GM12878 (cell line): ENCODE measurements around the gene SLC4A5. TPM values are rescaled to one million over a fixed set of nuclear protein-coding genes. Genes with fewer than 3 reads are reported as not detected.

ENCODE experiments used
- ATAC-seq: fragments of 200-7000 bp; cut with Tn5 transposase; 3 replicates; pipeline ENCODE4 v1.9.1; 2020; ENCODE audit warnings: mild to moderate bottlenecking, moderate library complexity
- BruUV-seq: library from RNA; stranded (reverse); fragments of 400-500 nt; replicated peaks from 2 replicates; lab custom pipeline; 2021; lab: Mats Ljungman, UMichigan
- CTCF ChIA-PET: fragments of 300-600 bp; sonication (Branson Sonifier 250); formaldehyde crosslinking; extraction: SDS; loops from one replicate; lab custom pipeline; 2021; ENCODE audit warnings: inconsistent platforms; lab: Yijun Ruan, JAX
- POLR2A ChIA-PET: fragments of 350-600 bp; formaldehyde crosslinking; extraction: SDS; loops from one replicate; lab custom pipeline; 2021; ENCODE audit warnings: inconsistent platforms; lab: Charles Lee
- RAD21 ChIA-PET: fragments of 300-600 bp; sonication (Branson Sonifier 250); formaldehyde crosslinking; loops from one replicate; lab custom pipeline; 2023; ENCODE audit warnings: antibody characterized with exemption; ENCODE audit not compliant: unreplicated experiment; lab: Charles Lee
- SMC1A ChIA-PET: fragments of 300-600 bp; sonication (Branson Sonifier 250); formaldehyde crosslinking; loops from one replicate; lab custom pipeline; 2023; ENCODE audit not compliant: unreplicated experiment, uncharacterized antibody; lab: Charles Lee
- DNase-seq: peaks from one replicate; pipeline ENCODE4 v3.0.0-alpha.2; 2011; ENCODE audit warnings: low read depth, low spot score
- FAIRE-seq: peaks from 3 replicates; lab custom pipeline; 2011; peaks lifted over from hg19 to GRCh38; lab: Jason Lieb, UNC
- H2AFZ ChIP-seq: 2 replicates; pipeline ENCODE4 v1.6.0; 2011; ENCODE audit warnings: low read depth, low read length, control low read depth; ENCODE audit not compliant: control insufficient read depth
- H3K27ac ChIP-seq: 2 replicates; pipeline ENCODE4 v1.5.1; 2011; ENCODE audit warnings: control low read depth; ENCODE audit not compliant: control insufficient read depth, insufficient read depth
- H3K27me3 ChIP-seq, 2 experiments: replicated peaks in 1 of 2; 2 replicates each; pipeline versions ENCODE4 v1.6.0 to v1.6.1; 2011; ENCODE audit warnings: low read length in 1 of 2; ENCODE audit not compliant: control insufficient read depth in 2 of 2, insufficient read depth in 2 of 2
- H3K36me3 ChIP-seq, 2 experiments: 2 replicates each; pipeline ENCODE4 v1.5.1; 2011; ENCODE audit warnings: low read length in 1 of 2; ENCODE audit not compliant: control insufficient read depth in 2 of 2, insufficient read depth in 2 of 2
- H3K4me1 ChIP-seq: 2 replicates; pipeline ENCODE4 v1.6.1; 2011; ENCODE audit warnings: mild to moderate bottlenecking, low read length, moderate library complexity, mixed read lengths; ENCODE audit not compliant: control insufficient read depth, insufficient read depth
- H3K4me2 ChIP-seq: 2 replicates; pipeline ENCODE4 v1.6.0; 2011; ENCODE audit warnings: control low read depth; ENCODE audit not compliant: control insufficient read depth, insufficient read depth
- H3K4me3 ChIP-seq: fragments of 200-600 bp; sonication (generic); 2 replicates; pipeline ENCODE4 v1.5.1; 2016
- H3K79me2 ChIP-seq: 2 replicates; pipeline ENCODE4 v1.6.0; 2011; ENCODE audit warnings: low read length; ENCODE audit not compliant: control insufficient read depth, insufficient read depth
- H3K9ac ChIP-seq: 2 replicates; pipeline ENCODE4 v1.8.0; 2011; ENCODE audit warnings: low read length, control low read depth, mixed read lengths; ENCODE audit not compliant: control insufficient read depth, insufficient read depth
- H3K9me3 ChIP-seq: replicated peaks from 3 replicates; pipeline ENCODE4 v1.5.1; 2011; ENCODE audit warnings: mild to moderate bottlenecking, low read length; ENCODE audit not compliant: control insufficient read depth, insufficient read depth
- H4K20me1 ChIP-seq: 2 replicates; pipeline ENCODE4 v1.6.0; 2011; ENCODE audit not compliant: control insufficient read depth, insufficient read depth
- KLF5 ChIP-seq: fragments of 450-650 bp; IDR thresholded peaks from 2 replicates; pipeline ENCODE4 v1.6.1; 2014; ENCODE audit warnings: mild to moderate bottlenecking; ENCODE audit not compliant: partially characterized antibody
- RCOR1 ChIP-seq: conservative IDR thresholded peaks from 2 replicates; pipeline ENCODE4 v1.6.1; 2012; ENCODE audit warnings: low read depth, low read length, improper control_type of control experiment
- SMAD1 ChIP-seq: fragments of 450-650 bp; IDR thresholded peaks from 2 replicates; pipeline ENCODE4 v1.6.1; 2018; ENCODE audit warnings: mild to moderate bottlenecking, low read depth; ENCODE audit not compliant: partially characterized antibody
- WRNIP1 ChIP-seq: IDR thresholded peaks from 2 replicates; pipeline ENCODE4 v1.6.1; 2011; ENCODE audit warnings: low read depth, low read length, improper control_type of control experiment, borderline replicate concordance
- ZZZ3 ChIP-seq: IDR thresholded peaks from 2 replicates; pipeline ENCODE4 v1.6.1; 2011; ENCODE audit warnings: low read depth; ENCODE audit not compliant: control insufficient read depth, insufficient read length
- WGBS: methylation state at CpG from one replicate; pipeline ENCODE4 v1.1.6; 2016; ENCODE audit warnings: low lambda C conversion rate; ENCODE audit not compliant: insufficient replicate concordance, insufficient coverage; ENCODE audit errors: missing lambda C conversion rate; 5-methylcytosine and 5-hydroxymethylcytosine counted together
- in situ Hi-C: fragments of 300-500 bp; cut with MboI; formaldehyde crosslinking; loops from 9 replicates; pipeline ENCODE4 v1.14.3; 2018; ENCODE audit warnings: mixed read lengths
- intact Hi-C: fragments of 100-400 bp; cut with micrococcal nuclease; formaldehyde crosslinking; loops from one replicate; pipeline ENCODE4 v1.14.2; 2022; ENCODE audit not compliant: unreplicated experiment
- polyA plus RNA-seq, 11 experiments: library from polyadenylated mRNA; depleted of rRNA in 4 of 11; unstranded in 6 of 11; stranded (reverse) in 5 of 11; fragments of >200 nt; fragmentation: Nextera tagmentation in 4 of 11; fragmentation: Illumina TruSeq in 1 of 11; extraction: Ambion mirVana in 4 of 11; extraction: Trizol in 1 of 11; gene quantifications; 1 replicate in 1 of 11; 2 replicates in 10 of 11; pipeline versions ENCODE4 v1.2.1 to v1.2.3, GENCODE V29; 2011 to 2016; ENCODE audit warnings: inconsistent platforms in 2 of 11, missing spikeins in 2 of 11, low read depth in 1 of 11
- total RNA-seq, 4 experiments: library from RNA; depleted of rRNA in 3 of 4; stranded (reverse); fragments of >200 nt in 3 of 4; fragmentation: Illumina TruSeq in 1 of 4; extraction: Trizol in 1 of 4; gene quantifications; 2 replicates each; pipeline versions ENCODE4 v1.2.1 to v1.2.3, GENCODE V29; 2013 to 2021
- TF ChIP-seq, protein P1 (sequence below): fragments of 450-650 bp; IDR thresholded peaks from 2 replicates; pipeline ENCODE4 v1.6.1; 2017; ENCODE audit warnings: low read depth, mild to moderate bottlenecking, moderate library complexity

The SLC4A5 gene
- total and polyA plus RNA-seq, 10 of the 15 experiments (the other 5 are each of a cell fraction or from before 2014, with no cell fraction given), result 0.15 to 4.7 (median 1.6) TPM

DNA sequence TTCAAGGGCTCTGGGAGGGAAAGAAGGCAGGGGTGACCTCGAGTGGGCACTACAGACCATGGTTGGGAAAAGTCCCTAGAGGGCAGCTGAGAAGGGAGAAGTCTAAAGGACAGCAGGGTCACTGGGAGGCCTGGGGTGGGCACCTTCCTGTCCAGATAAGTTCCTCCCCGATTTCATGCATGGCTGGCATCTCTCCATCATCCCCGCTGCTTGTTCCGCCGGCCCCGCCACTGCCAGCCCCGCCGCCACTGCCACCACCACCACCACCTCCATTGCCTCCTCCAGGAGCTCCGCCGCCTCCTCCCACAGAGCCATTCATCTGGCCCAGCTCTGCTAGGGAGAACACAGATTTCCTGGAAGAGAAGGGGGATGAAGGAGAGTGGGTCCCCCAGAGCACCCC lies 91.2 kb downstream of the SLC4A5 start:
- BruUV-seq, result no TSS peak
- no peak for FAIRE-seq
- intact Hi-C loops (loop anchor here (5.0 kb wide), 1 partner anchor 140 kb away; no protein-coding TSS in a partner anchor), in situ Hi-C loops (no loop called here)
- ChIA-PET RAD21 (interaction anchor here (1.0 kb wide), 1 partner anchor 83 kb away, joined by 5 read pairs; no protein-coding TSS in a partner anchor), SMC1A (interaction anchor here (1.2 to 4.1 kb wide), 4 partner anchors 83 to 140 kb away, joined by 3 to 54 read pairs (median 7); no protein-coding TSS in a partner anchor), POLR2A (no interaction called here), CTCF (interaction anchor here (1.5 to 7.0 kb wide), 4 partner anchors 45 to 139 kb away, joined by 3 to 166 read pairs (median 6); no protein-coding TSS in a partner anchor)
- no peak overlapping the region for H2AFZ ChIP-seq
- H3K4me2 ChIP-seq, result no peak overlapping the region
- no peaks in the 10 kb centered on the region for H3K4me1 ChIP-seq
- no peaks in the 10 kb centered on the region for H4K20me1 ChIP-seq
- no peak for ATAC-seq
- WGBS, result 59% methylated on average over 8 of the region's 10 CpGs
- H3K27ac ChIP-seq, result no peak overlapping the region
- no peaks in the 10 kb centered on the region for H3K79me2 ChIP-seq
- H3K9me3 ChIP-seq, result no peaks in the 10 kb centered on the region
- no peak for TF ChIP-seq ZZZ3
- TF ChIP-seq, protein P1, sequence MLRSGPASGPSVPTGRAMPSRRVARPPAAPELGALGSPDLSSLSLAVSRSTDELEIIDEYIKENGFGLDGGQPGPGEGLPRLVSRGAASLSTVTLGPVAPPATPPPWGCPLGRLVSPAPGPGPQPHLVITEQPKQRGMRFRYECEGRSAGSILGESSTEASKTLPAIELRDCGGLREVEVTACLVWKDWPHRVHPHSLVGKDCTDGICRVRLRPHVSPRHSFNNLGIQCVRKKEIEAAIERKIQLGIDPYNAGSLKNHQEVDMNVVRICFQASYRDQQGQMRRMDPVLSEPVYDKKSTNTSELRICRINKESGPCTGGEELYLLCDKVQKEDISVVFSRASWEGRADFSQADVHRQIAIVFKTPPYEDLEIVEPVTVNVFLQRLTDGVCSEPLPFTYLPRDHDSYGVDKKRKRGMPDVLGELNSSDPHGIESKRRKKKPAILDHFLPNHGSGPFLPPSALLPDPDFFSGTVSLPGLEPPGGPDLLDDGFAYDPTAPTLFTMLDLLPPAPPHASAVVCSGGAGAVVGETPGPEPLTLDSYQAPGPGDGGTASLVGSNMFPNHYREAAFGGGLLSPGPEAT, result no peak
- TF ChIP-seq SMAD1, result no peak
- TF ChIP-seq RCOR1, result no peak
- no peak for TF ChIP-seq KLF5
- TF ChIP-seq WRNIP1, result no peak
- no peak for DNase-seq
- H3K36me3 ChIP-seq, result no peaks in the 10 kb centered on the region
- H3K9ac ChIP-seq, result no peak overlapping the region
- no peaks in the 10 kb centered on the region for H3K27me3 ChIP-seq
- no peak overlapping the region for H3K4me3 ChIP-seq
